Keratinocyte (primary cell): ENCODE results near the gene BCAS4. TPM values are rescaled to one million over a fixed set of nuclear protein-coding genes. Genes with fewer than 3 reads are reported as not detected.
A peak's percentile ranks its signal among the peaks of the same experiment; 100 is the strongest.
"Not testable (repeated sequence)": the region's sequence is repeated elsewhere in the genome, so short reads cannot be mapped to it uniquely, and the experiment has no call there.

Experiments used
- DNase-seq: peaks from one replicate; pipeline ENCODE4 v3.0.0-alpha.2; 2011; ENCODE audit warnings: low read depth, missing footprints, low spot score
- FAIRE-seq: peaks from 2 replicates; lab custom pipeline; 2011; peaks lifted over from hg19 to GRCh38; lab: Jason Lieb, UNC
- H2AFZ ChIP-seq: 2 replicates; pipeline ENCODE4 v1.6.0; 2012; ENCODE audit warnings: low read length, control low read depth, inconsistent platforms; ENCODE audit not compliant: control insufficient read depth
- H3K27ac ChIP-seq: 2 replicates; pipeline ENCODE4 v1.5.1; 2011; ENCODE audit warnings: low read length; ENCODE audit not compliant: control insufficient read depth, insufficient read depth
- H3K27me3 ChIP-seq: 3 replicates; pipeline ENCODE4 v1.6.0; 2011; ENCODE audit warnings: low read length; ENCODE audit not compliant: control insufficient read depth, insufficient read depth; ENCODE audit errors: extremely low read depth
- H3K36me3 ChIP-seq, 2 experiments: 2 replicates in 1 of 2; 3 replicates in 1 of 2; pipeline ENCODE4 v1.5.1; 2011; ENCODE audit warnings: low read length in 2 of 2, mild to moderate bottlenecking in 1 of 2; ENCODE audit not compliant: control insufficient read depth in 2 of 2, insufficient read depth in 2 of 2; ENCODE audit errors: extremely low read depth in 1 of 2
- H3K4me1 ChIP-seq: 3 replicates; pipeline ENCODE4 v1.5.1; 2011; ENCODE audit warnings: low read length; ENCODE audit not compliant: control insufficient read depth, insufficient read depth; ENCODE audit errors: extremely low read depth
- H3K4me2 ChIP-seq: 3 replicates; pipeline ENCODE4 v1.6.0; 2011; ENCODE audit warnings: low read depth, low read length; ENCODE audit not compliant: control insufficient read depth, insufficient read depth; ENCODE audit errors: extremely low read depth
- H3K4me3 ChIP-seq, 3 experiments: fragments of 200-600 bp in 1 of 3; sonication (generic) in 1 of 3; 2 replicates in 2 of 3; 3 replicates in 1 of 3; pipeline ENCODE4 v1.5.1; 2011 to 2016; ENCODE audit warnings: low read length in 3 of 3, mild to moderate bottlenecking in 3 of 3, control low read depth in 2 of 3, inconsistent platforms in 1 of 3, low read depth in 1 of 3, mixed read lengths in 1 of 3, mixed run types in 1 of 3, moderate library complexity in 1 of 3; ENCODE audit not compliant: control insufficient read depth in 2 of 3, insufficient read depth in 2 of 3; ENCODE audit errors: extremely low read depth in 1 of 3
- H3K79me2 ChIP-seq: 2 replicates; pipeline ENCODE4 v1.6.0; 2012; ENCODE audit warnings: low read length; ENCODE audit not compliant: control insufficient read depth, insufficient read depth
- H3K9ac ChIP-seq: 3 replicates; pipeline ENCODE4 v1.6.0; 2011; ENCODE audit warnings: low read length; ENCODE audit not compliant: control insufficient read depth, insufficient read depth; ENCODE audit errors: extremely low read depth
- H3K9me1 ChIP-seq: 3 replicates; pipeline ENCODE4 v1.6.0; 2011; ENCODE audit warnings: low read length; ENCODE audit not compliant: control insufficient read depth, insufficient read depth; ENCODE audit errors: extremely low read depth
- H3K9me3 ChIP-seq: 2 replicates; pipeline ENCODE4 v1.5.1; 2012; ENCODE audit warnings: low read depth, low read length; ENCODE audit not compliant: control insufficient read depth
- H4K20me1 ChIP-seq: 3 replicates; pipeline ENCODE4 v1.6.0; 2011; ENCODE audit warnings: low read length; ENCODE audit not compliant: control insufficient read depth, insufficient read depth; ENCODE audit errors: extremely low read depth
- CTCF ChIP-seq, 3 experiments: IDR thresholded peaks in 1 of 3; conservative IDR thresholded peaks in 1 of 3; optimal IDR thresholded peaks in 1 of 3; 2 replicates in 2 of 3; 3 replicates in 1 of 3; pipeline versions ENCODE3 to v1.5.1; 2011; ENCODE audit warnings: low read length in 3 of 3, mild to moderate bottlenecking in 3 of 3, moderate library complexity in 2 of 3, control low read depth in 1 of 3, inconsistent platforms in 1 of 3; ENCODE audit not compliant: insufficient read depth in 2 of 3; ENCODE audit errors: extremely low read depth in 1 of 3
- EZH2 ChIP-seq: IDR thresholded peaks from one replicate; pipeline ENCODE4 v1.6.1; 2012; ENCODE audit warnings: inconsistent platforms, mild to moderate bottlenecking, low read length, moderate library complexity
- dilution Hi-C: fragments of 300-500 bp; cut with MboI; formaldehyde crosslinking; loops from one replicate; pipeline ENCODE4 v1.7.0; 2020; ENCODE audit warnings: low sequenced_read_pairs; ENCODE audit not compliant: extremely low pct_ligation_motif_present
- polyA plus RNA-seq, 5 experiments: library from polyadenylated mRNA; depleted of rRNA in 3 of 5; stranded (reverse) in 3 of 5; stranded (forward) in 1 of 5; unstranded in 1 of 5; fragments of >200 nt; gene quantifications; 1 replicate in 1 of 5; 2 replicates in 3 of 5; 3 replicates in 1 of 5; pipeline versions ENCODE4 v1.2.1 to v1.2.3, GENCODE V29; 2011 to 2012; ENCODE audit warnings: missing spikeins in 2 of 5, low read depth in 1 of 5, low replicate concordance in 1 of 5

BCAS4 gene
- polyA plus RNA-seq, 1 donor (not counting 4 experiments of a cell fraction or from before 2014, with no cell fraction given): 13.8 TPM

GRCh38 chr20:50793575-50794016 is 1.3 kb upstream of the BCAS4 start:
- H3K27me3 ChIP-seq, H3K79me2 ChIP-seq, H3K27ac ChIP-seq, H3K36me3 ChIP-seq, DNase-seq, H2AFZ ChIP-seq, H3K9ac ChIP-seq, H3K4me3 ChIP-seq, H3K9me1 ChIP-seq, H4K20me1 ChIP-seq, dilution Hi-C loops, FAIRE-seq, H3K4me2 ChIP-seq, H3K9me3 ChIP-seq: not testable (repeated sequence)
- H3K4me1 ChIP-seq: peaks cover 23% of the 10 kb centered on the region
- peak in 1 of 3 experiments; percentile 41 for TF ChIP-seq CTCF (optimal IDR thresholded peaks at IDR 0.05 in 1 of 3, IDR thresholded peaks at IDR 0.05 in 1 of 3, conservative IDR thresholded peaks at IDR 0.05 in 1 of 3; ENCODE audit: extremely low read depth in 1 of 3, insufficient read depth in 2 of 3, low read length in 3 of 3)

DNA sequence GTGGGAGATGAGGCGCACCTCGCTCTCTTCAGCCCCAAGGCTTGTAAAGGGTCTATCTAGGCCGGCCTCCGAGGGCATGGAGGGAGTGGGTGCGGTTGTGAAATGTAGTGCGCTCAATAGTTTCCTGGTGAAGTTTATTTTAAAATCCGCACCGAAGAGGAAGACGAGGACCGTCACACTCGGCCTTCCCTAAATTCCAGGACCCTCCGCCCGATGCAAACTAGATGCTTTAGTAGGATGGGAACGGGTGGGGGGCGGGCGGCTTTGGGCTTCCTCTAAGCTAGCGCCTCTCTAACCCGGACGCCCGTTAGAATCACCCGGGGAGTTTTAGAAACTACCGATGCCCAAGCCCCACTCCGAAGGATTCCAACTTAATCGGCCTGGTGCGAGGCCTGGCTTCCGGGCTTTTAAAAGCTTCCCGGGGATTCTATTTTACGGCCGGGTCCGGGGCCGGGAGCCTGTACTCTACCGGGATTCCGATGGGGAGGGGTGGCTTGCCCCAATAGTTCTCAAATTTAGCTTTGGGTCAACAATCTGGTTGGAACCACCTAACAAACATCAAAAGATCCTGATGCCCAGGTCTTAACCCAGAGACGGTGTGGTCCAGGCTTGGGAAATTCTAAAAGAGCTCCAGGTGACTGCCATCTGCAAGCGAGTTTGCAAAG is 548 bp upstream of the BCAS4 start:
- no peaks in the 10 kb centered on the region for H3K9me1 ChIP-seq
- H3K9me3 ChIP-seq: no peaks in the 10 kb centered on the region
- H3K36me3 ChIP-seq: no peaks in the 10 kb centered on the region
- H3K9ac ChIP-seq: peak overlapping the region; percentile 37
- no peaks in the 10 kb centered on the region for H4K20me1 ChIP-seq
- peak overlapping the region; percentile 91 for H3K4me2 ChIP-seq
- dilution Hi-C loops: no loop called here
- no peaks in the 10 kb centered on the region for H3K79me2 ChIP-seq
- no peaks in the 10 kb centered on the region for H3K27me3 ChIP-seq
- peak overlapping the region; percentile 78 for H2AFZ ChIP-seq
- H3K27ac ChIP-seq: peak overlapping the region; percentile 36
- DNase-seq (no peak), FAIRE-seq (no peak)
- TF ChIP-seq EZH2 (no peak), CTCF (optimal IDR thresholded peaks at IDR 0.05 in 1 of 3, IDR thresholded peaks at IDR 0.05 in 1 of 3, conservative IDR thresholded peaks at IDR 0.05 in 1 of 3; ENCODE audit: extremely low read depth in 1 of 3, insufficient read depth in 2 of 3, low read length in 3 of 3) (no peak)
- no peak overlapping the region for H3K4me3 ChIP-seq
- peaks cover 23% of the 10 kb centered on the region for H3K4me1 ChIP-seq
